Fibroblast of skin of left quadriceps (primary cell): Measurements from ENCODE around the gene DNM3.
"Not testable (repeated sequence)": the region's sequence is repeated elsewhere in the genome, so short reads cannot be mapped to it uniquely, and the experiment has no call there.

ENCODE experiments used
- DNase-seq, 2 experiments: peaks; one replicate each; pipeline ENCODE4 v3.0.0-alpha.2; 2013; ENCODE audit warnings: low read depth in 2 of 2

Gene DNM3

DNA sequence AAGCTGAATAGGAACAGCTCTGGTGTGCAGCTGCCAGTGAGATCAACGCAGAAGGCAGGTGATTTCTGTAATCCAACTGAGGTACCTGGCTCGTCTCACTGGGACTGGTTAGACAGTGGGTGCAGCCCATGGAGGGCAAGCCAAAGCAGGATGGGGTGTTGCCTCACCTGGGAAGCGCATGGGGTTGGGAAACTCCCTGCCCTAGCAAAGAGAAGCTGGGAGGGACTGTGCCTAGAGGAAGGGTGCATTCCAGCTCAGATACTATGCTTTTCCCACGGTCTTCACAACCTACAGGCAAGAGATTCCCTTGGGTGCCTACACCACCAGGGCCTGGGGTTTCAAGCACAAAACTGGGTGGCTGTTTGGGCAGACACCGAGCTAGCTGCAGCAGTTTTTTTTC lies 183.2 kb downstream of the DNM3 start:
- no peak for DNase-seq

DNA sequence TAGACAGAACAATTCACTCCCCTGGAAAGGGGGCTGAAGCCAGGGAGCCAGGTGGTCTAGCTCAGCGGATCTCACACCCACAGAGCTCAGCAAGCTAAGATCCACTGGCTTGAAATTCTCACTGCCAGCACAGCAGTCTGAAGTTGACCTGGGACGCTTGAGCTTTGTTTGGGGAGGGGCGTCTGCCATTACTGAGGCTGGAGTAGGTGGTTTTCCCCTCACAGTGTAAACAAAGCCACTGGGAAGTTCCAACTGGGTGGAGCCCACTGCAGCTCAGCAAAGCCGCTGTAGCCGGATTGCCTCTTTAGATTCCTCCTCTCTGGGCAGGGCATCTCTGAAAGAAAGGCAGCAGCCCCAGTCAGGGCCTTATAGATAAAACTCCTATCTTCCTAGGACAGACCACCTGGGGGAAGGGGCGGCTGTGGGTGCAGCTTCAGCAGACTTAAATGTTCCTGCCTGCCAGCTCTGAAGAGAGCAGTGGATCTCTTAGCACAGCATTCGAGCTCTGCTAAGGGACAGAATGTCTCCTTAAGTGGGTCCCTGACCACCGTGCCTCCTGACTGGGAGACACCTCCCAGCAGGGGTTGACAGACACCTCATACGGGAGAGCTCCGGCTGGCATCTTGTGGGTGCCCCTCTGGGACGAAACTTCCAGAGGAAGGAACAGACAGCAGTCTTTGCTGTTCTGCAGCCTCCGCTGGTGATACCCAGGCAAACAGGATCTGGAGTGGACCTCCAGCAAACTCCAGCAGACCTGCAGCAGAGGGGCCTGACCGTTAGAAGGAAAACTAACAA lies 183.8 kb downstream of the DNM3 start:
- DNase-seq: not testable (repeated sequence)

DNA sequence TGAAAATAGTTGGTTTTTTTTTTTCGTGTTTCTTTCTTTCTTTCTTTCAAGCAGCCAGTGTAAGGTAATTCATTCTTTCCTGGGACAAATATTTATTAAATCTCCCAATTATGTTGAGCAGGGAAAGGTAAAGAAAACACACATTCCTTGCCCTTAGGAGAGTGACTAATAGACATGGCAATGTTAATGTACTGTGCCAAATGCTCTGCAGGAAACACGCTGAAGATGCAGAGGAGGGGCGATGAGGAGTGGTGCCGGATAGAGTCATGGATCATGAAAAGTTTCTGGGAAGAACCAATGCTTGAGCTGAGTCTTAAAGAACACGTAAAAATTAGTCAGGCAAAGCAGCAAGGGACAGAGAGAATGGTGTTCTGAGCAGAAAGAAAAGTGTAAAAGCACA lies 199.2 kb downstream of the DNM3 start:
- no peak for DNase-seq

DNA sequence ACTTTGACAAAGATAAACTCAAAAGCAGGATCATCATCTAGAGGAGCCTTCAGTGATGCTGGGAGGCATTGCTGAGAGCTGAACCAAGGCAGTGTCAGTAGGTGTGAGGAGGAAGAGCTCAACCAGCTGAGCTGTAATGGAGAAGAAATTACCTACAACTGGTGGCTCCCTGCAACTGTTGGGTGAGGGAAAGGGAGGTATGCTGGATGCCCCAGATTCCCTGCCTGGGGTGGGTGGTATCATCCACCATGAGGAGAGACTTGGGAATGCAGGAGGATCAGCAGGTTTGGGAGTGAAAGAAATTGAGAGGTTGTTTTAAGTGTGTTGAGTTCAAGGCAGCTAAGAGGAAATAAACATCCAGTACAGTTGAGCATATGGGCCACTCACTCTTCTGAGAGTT lies 199.8 kb downstream of the DNM3 start:
- DNase-seq: no peak

DNA sequence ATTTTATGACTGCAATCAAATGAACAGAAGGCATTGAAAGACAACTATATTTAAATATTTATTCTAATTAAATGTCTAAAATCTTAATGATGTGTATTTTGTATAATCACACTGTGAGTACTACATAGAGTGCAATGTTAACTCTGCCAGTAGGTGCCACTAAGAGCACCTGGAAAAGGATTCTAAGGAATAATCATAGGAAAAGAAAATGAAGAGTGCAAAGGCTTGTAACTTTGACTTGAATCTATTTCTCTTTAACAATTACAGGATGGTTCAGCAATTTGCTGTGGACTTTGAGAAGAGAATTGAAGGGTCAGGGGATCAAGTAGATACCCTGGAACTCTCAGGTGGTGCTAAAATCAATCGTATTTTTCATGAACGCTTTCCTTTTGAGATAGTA lies 200.4 kb downstream of the DNM3 start:
- peak in 1 of 2 experiments; percentile 22 for DNase-seq

DNA sequence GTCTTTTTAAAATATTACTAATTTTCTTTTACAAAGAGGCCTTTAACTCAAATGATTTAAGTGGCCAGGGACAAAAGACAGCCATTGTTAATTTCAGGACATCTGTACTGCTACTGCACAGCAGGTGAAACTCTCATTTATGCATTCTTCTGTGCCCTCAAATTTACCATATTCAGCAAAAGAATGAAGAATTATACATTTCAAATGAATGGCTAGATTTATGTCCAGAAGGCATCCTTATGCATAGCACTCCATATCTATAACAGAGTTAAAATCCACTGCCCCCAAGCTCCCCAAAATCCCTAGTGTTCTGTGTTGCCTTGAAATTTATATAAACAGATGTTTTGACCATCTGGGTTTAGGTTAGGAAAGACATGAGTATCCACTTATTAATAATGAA lies 202.6 kb downstream of the DNM3 start:
- DNase-seq: no peak

DNA sequence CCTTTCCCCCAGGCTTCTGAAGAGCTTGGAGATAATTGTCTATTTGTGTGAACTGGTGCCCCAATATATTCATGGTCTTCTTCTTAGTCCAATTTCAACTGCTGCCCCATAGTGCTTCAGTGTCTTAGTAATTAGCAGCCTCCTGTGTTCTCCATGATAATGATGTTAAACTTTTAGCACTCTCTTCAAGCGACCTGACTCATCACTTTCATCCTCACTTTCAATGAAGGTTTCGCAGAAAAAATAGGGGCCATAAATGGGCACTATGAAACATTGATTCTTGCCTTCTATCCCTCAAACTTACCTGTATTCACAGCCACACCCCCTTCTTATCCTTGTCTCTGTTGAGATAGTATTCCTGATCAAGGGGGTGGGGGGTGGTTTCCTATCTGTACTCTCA lies 210.6 kb downstream of the DNM3 start:
- DNase-seq: no peak

DNA sequence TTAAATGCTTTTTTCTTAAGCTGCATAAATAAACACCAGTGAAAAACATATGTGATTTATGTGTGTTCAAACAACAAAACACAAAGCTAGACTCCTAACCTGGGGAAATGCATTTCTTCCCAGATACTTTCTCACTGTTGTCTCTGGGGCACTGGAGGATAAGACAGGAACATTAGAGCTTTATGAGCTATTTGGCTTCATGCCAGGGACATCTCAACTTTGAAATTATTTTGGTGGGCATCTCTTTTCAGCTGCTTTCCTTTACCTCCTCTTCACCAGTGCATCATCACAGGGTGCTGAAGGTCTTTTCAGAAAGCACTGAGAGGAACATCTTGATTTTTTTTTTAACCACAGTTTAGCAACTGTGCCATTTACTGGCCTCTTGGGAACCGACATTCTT lies 212.9 kb downstream of the DNM3 start:
- peak in 1 of 2 experiments; percentile 4 for DNase-seq

DNA sequence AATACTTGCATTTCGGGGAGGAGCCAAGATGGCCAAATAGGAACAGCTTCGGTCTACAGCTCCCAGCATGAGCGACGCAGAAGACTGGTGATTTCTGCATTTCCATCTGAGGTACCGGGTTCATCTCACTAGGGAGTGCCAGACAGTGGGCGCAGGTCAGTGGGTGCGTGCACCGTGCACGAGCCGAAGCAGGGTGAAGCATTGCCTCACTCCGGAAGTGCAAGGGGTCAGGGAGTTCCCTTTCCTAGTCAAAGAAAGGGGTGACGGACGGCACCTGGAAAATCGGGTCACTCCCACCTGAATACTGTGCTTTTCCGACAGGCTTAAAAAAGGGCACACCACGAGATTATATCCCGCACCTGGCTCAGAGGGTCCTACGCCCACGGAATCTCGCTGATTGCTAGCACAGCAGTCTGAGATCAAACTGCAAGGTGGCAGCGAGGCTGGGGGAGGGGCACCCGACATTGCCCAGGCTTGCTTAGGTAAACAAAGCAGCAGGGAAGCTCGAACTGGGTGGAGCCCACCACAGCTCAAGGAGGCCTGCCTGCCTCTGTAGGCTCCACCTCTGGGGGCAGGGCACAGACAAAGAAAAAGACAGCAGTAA lies 214.6 kb downstream of the DNM3 start:
- not testable (repeated sequence) for DNase-seq

DNA sequence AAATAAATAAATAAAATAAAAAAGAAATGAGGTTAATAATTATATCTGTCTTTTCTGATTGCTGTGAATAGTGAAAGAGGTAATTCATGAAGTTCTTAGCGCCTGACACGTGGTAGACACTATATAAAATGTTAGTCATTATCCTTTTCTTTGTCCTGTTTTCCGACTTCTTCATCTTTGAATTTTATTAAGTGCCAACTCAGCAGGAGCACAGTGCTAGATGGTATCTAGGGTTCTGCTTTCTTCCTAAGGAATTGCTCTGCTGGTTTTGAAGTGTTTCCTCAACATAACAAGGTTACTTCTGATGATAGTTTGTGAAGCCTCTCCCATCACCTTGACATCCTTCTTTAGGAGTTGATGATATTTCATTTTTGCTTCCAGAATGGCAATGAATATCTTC lies 227.0 kb downstream of the DNM3 start:
- no peak for DNase-seq

DNA sequence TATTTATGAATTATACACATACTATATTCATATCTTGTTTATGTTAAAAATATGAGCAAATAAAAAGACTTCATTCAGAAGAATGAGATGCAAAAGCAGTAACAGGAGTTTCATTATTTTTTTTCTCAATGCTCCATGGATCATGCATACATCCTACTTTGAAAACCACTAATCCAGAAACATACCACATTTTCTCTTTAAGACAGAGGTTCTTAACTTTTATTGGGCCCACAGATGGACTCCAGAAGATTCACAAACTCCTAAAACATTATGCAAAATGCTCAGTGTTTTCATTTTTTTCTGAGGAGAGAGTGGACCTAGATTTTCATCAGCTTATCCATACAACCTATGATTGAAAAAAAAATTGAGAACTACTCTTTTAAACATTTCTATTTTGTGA lies 227.8 kb downstream of the DNM3 start:
- DNase-seq: no peak

DNA sequence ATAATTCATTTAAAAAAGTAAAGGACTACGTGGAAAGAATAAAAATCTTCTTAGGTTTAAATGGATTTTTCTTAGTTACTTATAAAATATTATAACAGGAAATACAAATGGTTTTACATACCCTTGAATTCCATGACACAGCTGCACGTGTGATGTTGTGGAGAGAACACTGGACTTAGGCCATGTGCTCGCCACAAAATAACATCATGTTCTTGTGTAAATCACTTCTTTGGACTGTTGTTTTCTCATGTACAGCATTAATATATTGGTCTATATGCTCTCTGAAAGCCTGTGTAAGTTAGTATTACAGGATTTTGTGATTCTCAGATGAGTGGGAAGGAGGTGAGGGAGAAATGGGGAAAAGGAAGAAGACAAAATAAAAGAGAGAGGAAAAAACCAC lies 228.2 kb downstream of the DNM3 start:
- DNase-seq: no peak

DNA sequence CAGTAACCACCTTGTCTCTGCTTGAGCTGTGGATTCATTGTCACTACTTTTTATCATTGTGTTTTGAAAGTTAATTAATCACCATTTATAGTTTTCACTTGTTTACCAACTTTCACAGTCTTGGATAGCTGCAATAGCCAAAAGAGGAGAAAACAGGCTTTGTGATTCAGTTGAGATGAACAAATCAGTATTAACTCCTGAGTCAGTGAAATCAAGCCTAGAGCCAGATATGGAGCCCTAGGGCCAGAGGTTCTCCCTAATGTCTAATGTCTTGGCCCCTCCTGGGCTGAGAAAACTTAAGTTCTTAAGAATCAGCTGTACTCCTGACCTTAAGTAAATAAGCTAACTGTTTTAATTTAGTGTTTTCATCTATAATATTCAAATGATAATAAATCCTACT lies 228.8 kb downstream of the DNM3 start:
- DNase-seq: no peak

DNA sequence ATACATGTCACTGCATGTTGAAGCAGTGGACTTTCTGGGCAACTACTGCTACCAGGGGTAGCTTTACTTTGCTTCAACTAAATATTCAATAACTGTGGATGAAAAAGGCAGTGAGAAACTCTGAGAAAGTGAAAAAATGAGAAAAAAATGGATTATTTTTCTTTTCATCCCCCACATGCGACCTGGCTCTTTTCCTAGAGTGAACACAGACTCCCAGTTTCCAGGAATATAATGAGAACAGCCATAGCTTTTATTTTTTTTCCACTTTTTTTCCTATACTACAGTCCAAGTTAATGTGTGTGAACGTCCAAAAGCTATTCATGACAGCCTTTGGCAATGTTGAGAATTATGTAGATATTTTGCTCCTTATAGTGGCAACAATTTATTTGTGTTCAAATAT lies 230.4 kb downstream of the DNM3 start:
- DNase-seq: no peak

DNA sequence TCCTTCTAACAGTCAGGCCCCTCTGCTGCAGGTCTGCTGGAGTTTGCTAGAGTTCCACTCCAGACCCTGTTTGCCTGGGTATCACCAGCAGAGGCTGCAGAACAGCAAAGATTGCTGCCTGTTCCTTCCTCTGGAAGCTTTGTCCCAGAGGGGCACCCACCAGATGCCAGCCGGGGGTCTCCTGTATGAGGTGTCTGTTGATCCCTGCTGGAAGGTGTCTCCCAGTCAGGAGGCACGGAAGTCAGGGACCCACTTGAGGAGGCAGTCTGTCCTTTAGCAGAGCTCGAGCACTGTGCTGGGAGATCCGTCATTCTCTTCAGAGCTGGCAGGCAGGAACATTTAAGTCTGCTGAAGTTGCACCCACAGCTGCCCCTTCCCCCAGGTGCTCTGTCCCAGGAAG lies 238.6 kb downstream of the DNM3 start:
- not testable (repeated sequence) for DNase-seq

DNA sequence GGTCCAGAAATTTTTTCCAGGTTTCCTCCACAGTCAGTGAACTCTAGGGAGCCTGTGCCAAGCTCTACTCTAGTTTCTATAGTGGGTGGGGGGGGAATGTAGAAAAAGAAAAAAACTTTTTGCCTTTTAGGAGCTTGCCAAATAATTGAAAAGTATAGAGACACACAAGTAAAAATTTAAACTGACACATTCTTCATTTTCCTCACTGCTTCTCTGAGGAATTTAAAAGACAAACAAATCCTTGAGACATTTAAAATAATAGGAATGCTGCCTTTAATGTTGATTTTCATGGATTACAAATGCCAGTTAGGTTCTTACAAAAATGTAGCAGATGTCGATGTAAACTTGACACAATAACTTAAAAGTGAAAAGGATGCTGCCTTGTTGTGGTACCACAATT lies 241.9 kb downstream of the DNM3 start:
- DNase-seq: no peak

DNA sequence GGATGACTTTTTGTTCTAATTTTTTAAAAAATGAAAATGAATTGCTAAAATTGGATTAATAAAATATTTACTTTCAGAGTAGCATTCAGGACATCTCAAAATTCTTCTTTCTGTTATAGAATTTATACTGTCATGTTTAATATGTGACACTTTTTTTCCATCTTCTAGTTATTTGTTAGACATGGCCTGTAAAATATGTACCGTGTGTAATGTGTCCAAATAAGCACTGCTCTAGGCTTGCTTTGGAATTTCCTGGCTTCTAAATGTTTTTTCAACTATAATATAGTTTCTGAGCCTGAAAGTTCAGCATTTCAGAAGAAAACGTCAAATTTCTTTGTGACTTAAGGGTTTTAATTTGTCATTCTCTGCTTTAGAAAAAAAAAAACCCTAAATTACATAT lies 243.6 kb downstream of the DNM3 start:
- no peak for DNase-seq

DNA sequence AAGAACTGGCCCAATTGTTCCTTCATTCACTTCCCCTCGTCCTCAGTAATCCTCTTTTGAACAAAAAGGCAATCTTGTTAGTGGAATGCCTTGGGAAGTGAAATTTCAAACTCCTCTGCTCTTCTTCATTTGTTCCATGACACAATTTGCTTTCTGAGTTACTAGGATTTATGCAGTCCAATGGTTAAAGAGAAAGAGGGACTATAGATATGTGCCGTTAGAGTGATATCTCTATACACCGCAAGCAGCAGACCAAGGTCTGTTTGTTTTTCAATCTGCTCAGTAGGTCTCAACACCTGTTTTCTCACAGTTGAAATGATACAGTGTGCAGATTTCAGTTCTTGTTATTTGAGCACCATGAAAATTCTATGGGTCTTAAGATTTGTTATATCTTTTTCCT lies 244.0 kb downstream of the DNM3 start:
- DNase-seq: no peak

DNA sequence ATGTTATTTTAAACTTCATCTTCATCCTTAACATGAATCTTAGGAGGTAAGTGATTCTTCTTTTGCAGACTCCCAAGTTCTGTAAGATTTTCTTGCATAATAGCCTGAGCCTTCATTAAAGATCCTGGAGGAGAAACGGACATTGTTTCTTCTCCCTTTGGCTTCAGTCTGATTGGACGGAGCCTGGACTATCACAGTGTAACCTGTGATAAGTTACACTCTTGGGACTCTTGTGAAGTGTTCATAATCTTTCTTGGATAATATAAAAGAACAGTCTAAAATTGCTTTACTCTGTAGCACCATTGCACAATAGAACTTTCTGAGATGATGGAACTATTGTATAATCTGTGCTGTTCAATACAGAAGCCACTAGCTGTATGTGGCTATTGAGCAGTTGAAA lies 244.8 kb downstream of the DNM3 start:
- DNase-seq: no peak

DNA sequence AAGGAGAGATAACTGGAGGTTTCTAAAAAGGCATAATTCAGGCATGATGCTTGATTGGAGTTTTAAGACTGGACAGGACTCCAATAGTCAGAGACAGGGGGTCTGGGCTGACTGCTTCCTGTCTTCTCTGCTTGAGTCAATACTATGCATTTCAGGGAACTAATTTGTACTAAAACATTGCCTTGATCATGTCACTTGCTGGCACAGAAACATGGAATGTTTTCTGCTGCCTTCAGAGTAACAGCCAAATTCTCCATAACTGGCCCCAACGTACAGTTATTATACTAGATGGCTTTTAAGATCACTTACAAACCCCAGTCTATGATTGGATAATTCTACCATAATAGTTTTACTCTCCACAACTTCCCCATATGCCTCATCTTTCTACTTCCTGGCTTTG lies 247.0 kb downstream of the DNM3 start:
- DNase-seq: no peak

DNA sequence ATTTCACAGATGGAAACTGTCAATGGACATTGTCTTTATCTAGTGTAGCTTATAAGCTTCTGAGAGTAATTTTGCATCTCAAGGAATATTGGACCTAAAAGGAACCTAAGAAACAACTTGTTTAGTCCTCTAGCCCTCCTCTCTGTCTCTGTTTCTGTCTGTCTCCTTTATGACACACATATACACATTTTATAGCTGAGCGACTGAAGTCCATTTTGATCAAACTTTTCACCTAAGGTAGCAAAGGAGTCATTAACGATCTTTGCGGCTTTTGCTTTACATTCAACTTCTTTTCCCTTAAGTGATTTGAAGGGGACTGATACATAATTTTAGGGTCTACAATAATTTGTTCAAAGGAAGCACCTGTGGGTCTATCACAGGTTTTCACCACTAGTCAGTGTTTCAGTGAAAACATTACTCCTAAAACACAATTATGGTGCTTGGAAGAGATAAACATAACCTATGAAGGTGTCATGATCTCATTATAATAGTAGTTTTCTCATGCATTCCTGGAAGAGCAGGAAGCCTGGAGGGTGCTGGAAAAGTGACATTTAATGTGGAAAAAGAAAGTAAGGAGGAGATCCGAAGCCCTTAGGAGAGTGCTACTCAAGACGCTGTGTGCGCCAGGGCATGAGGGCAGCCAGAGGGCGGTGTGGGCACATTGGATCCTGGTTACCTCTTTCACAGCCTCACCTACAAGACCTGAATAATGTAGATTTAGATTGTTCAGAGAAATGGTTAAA lies 248.6 kb downstream of the DNM3 start:
- DNase-seq: no peak

DNA sequence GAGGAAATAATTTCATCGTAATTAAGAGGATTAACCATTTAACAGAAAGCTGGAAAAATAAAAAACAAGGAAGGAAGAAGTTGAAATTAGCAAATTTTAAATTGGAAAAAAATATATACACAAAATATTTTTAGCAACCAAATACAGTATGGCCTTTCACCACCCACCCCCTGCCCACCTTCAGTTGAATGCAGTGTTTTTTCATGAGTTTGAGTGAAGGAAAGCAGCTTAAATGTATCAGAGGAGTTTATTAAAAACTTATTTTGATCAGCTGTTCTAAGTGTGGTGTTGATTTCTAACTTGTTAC lies 249.2 kb downstream of the DNM3 start:
- DNase-seq: no peak

DNA sequence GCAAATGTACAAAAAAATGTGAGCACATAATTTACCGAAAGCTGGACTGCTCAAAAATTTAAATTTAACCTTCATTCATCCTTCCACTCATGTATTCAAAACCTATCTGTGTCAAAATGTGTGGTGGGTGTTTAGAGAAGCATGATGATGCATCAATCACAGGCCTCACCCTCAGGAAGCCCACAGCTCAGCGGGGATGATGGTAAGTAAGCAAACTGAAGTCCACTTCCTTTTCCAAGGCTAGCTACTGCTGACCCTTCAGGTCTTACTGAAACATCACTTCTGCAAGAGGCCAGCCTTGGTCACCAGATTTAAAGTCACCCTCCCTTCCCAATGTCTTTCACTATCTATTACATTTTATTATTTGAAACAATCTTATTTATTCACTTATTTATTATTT lies 254.5 kb downstream of the DNM3 start:
- DNase-seq: no peak
